Liver (tissue), 9 donors: Measurements from ENCODE around the gene ADM2. TPM values are rescaled to one million over a fixed set of nuclear protein-coding genes. Genes with fewer than 3 reads are reported as not detected.

Experiments
- DNase-seq: peaks from one replicate; pipeline ENCODE4 v3.0.0-alpha.2; 2017; ENCODE audit warnings: low spot score
- H3K27ac ChIP-seq, 2 donors: one replicate each; pipeline ENCODE4 v1.7.0; 2013; ENCODE audit warnings: inconsistent platforms in 2 of 2, low read length in 2 of 2, control low read depth in 1 of 2, low read depth in 1 of 2, mild to moderate bottlenecking in 1 of 2
- H3K27me3 ChIP-seq, 4 donors: one replicate each; pipeline versions ENCODE4 v1.6.1 to v1.7.0; 2013; ENCODE audit warnings: low read length in 3 of 4, inconsistent platforms in 1 of 4, mild to moderate bottlenecking in 1 of 4, moderate library complexity in 1 of 4; ENCODE audit not compliant: control insufficient read depth in 4 of 4, insufficient read depth in 4 of 4
- H3K36me3 ChIP-seq, 4 donors: one replicate each; pipeline versions ENCODE4 v1.6.1 to v1.7.0; 2013; ENCODE audit warnings: low read length in 3 of 4, mild to moderate bottlenecking in 3 of 4, low read depth in 1 of 4, moderate library complexity in 1 of 4; ENCODE audit not compliant: control insufficient read depth in 4 of 4, insufficient read depth in 3 of 4
- H3K4me1 ChIP-seq, 4 donors: one replicate each; pipeline versions ENCODE4 v1.6.1 to v1.7.0; 2013; ENCODE audit warnings: low read length in 3 of 4, mild to moderate bottlenecking in 3 of 4, moderate library complexity in 1 of 4; ENCODE audit not compliant: control insufficient read depth in 4 of 4, insufficient read depth in 4 of 4
- H3K4me3 ChIP-seq, 3 donors: one replicate each; pipeline versions ENCODE4 v1.6.1 to v1.7.0; 2013; ENCODE audit warnings: low read length in 3 of 3, control low read depth in 1 of 3, low read depth in 1 of 3, mild to moderate bottlenecking in 1 of 3
- H3K9ac ChIP-seq, 2 donors: one replicate each; pipeline ENCODE4 v1.7.0; 2013; ENCODE audit warnings: low read length in 2 of 2, mild to moderate bottlenecking in 2 of 2, moderate library complexity in 2 of 2, control low read depth in 1 of 2, low read depth in 1 of 2
- H3K9me3 ChIP-seq, 4 donors: one replicate each; pipeline versions ENCODE4 v1.6.1 to v1.7.0; 2013; ENCODE audit warnings: low read length in 3 of 4; ENCODE audit not compliant: control insufficient read depth in 4 of 4
- ATF3 ChIP-seq: IDR thresholded peaks from 2 replicates; pipeline ENCODE4 v1.6.1; 2016; ENCODE audit warnings: antibody characterized with exemption
- CTCF ChIP-seq: fragments of 150-350 bp; IDR thresholded peaks from 2 replicates; pipeline ENCODE4 v1.5.1; 2017; ENCODE audit warnings: improper control_type of control experiment, low read depth, low read length; ENCODE audit not compliant: missing input control
- FOXA1 ChIP-seq: IDR thresholded peaks from 2 replicates; pipeline ENCODE4 v1.6.1; 2016; ENCODE audit warnings: antibody characterized with exemption
- FOXA2 ChIP-seq: IDR thresholded peaks from 2 replicates; pipeline ENCODE4 v1.6.1; 2016; ENCODE audit warnings: antibody characterized with exemption
- GABPA ChIP-seq, 2 donors: IDR thresholded peaks in 1 of 2; conservative IDR thresholded peaks in 1 of 2; 2 replicates each; pipeline ENCODE4 v1.6.1; 2016; ENCODE audit warnings: antibody characterized with exemption in 2 of 2, mild to moderate bottlenecking in 1 of 2, moderate library complexity in 1 of 2
- HNF4A ChIP-seq, 2 donors: conservative IDR thresholded peaks; 2 replicates each; pipeline ENCODE4 v1.6.1; 2016; ENCODE audit warnings: antibody characterized with exemption in 2 of 2, mild to moderate bottlenecking in 2 of 2
- NR2F2 ChIP-seq: IDR thresholded peaks from 2 replicates; pipeline ENCODE4 v1.6.1; 2016; ENCODE audit warnings: antibody characterized with exemption
- RAD21 ChIP-seq, 2 donors: IDR thresholded peaks; 2 replicates each; pipeline ENCODE4 v1.6.1; 2016; ENCODE audit warnings: antibody characterized with exemption in 2 of 2, mild to moderate bottlenecking in 2 of 2
- RXRA ChIP-seq, 2 donors: IDR thresholded peaks; 2 replicates each; pipeline ENCODE4 v1.6.1; 2017 to 2018; ENCODE audit warnings: antibody characterized with exemption in 2 of 2, mild to moderate bottlenecking in 1 of 2
- TAF1 ChIP-seq: conservative IDR thresholded peaks from 2 replicates; pipeline ENCODE4 v1.6.1; 2016; ENCODE audit warnings: antibody characterized with exemption, mild to moderate bottlenecking
- YY1 ChIP-seq: IDR thresholded peaks from 2 replicates; pipeline ENCODE4 v1.6.1; 2016; ENCODE audit warnings: antibody characterized with exemption, mild to moderate bottlenecking
- ZBTB33 ChIP-seq: IDR thresholded peaks from 2 replicates; pipeline ENCODE4 v1.6.1; 2016; ENCODE audit warnings: antibody characterized with exemption
- WGBS: extraction: QIAGEN DNeasy Blood & Tissue Kit; methylation state at CpG from one replicate; pipeline ENCODE4 v1.1.7; 2013; 5-methylcytosine and 5-hydroxymethylcytosine counted together
- polyA plus RNA-seq, 2 donors: library from polyadenylated mRNA; stranded (reverse) in 1 of 2; unstranded in 1 of 2; fragments of 200-250 nt in 1 of 2; fragments of >200 nt in 1 of 2; fragmentation: Nextera tagmentation in 1 of 2; extraction: Ambion mirVana in 1 of 2; gene quantifications; one replicate each; pipeline versions ENCODE4 v1.2.1 to v1.2.3, GENCODE V29; 2013 to 2015
- total RNA-seq, 2 donors: library from RNA; depleted of rRNA; stranded (reverse); fragments of >200 nt; gene quantifications; one replicate each; pipeline ENCODE4 v1.2.3, GENCODE V29; 2014
- donor health status: healthy.
- donor health status: healthy.
- donor health status: healthy.
- donor health status: healthy.
- donor health status: healthy.

Gene ADM2
- total and polyA plus RNA-seq, 4 donors: 0.79 to 2.8 (median 1.3) TPM

GRCh38 chr22:50520826-50521453 is 39.6 kb downstream of the ADM2 start:
- Histone ChIP-seq H3K27me3 (no peaks in the 10 kb centered on the region), H3K36me3 (peaks cover 11 to 56% (median 19%) of the 10 kb centered on the region in 4 donors), H3K4me1 (peaks cover 6 to 26% (median 14%) of the 10 kb centered on the region in 4 donors), H3K9ac (no peak overlapping the region), H3K4me3 (no peak overlapping the region), H3K9me3 (no peaks in the 10 kb centered on the region), H3K27ac (no peak overlapping the region)
- DNase-seq: no peak
- WGBS: 97% methylated on average over 13 of the region's 13 CpGs
- no peak for TF ChIP-seq GABPA (IDR thresholded peaks at IDR 0.05 in 1 of 2, conservative IDR thresholded peaks at IDR 0.05 in 1 of 2)
- TF ChIP-seq TAF1: no peak
- no peak for TF ChIP-seq CTCF
- TF ChIP-seq RXRA (IDR thresholded peaks at IDR 0.05): no peak
- no peak for TF ChIP-seq ATF3
- TF ChIP-seq FOXA2: no peak
- TF ChIP-seq HNF4A (conservative IDR thresholded peaks at IDR 0.05): no peak

GRCh38 chr22:50521710-50522109 is 40.4 kb downstream of the ADM2 start:
- 96% methylated on average over 10 of the region's 10 CpGs for WGBS
- Histone ChIP-seq H3K36me3 (peaks cover 9 to 54% (median 19%) of the 10 kb centered on the region in 4 donors), H3K27ac (no peak overlapping the region), H3K27me3 (no peaks in the 10 kb centered on the region), H3K4me1 (peaks cover 9 to 30% (median 18%) of the 10 kb centered on the region in 4 donors), H3K9me3 (no peaks in the 10 kb centered on the region), H3K4me3 (no peak overlapping the region), H3K9ac (no peak overlapping the region)
- TF ChIP-seq ZBTB33: no peak
- TF ChIP-seq YY1: no peak
- TF ChIP-seq FOXA1: no peak
- TF ChIP-seq RAD21 (IDR thresholded peaks at IDR 0.05): no peak
- no peak for TF ChIP-seq NR2F2
- no peak for TF ChIP-seq TAF1
- TF ChIP-seq RXRA (IDR thresholded peaks at IDR 0.05): no peak
- TF ChIP-seq CTCF: no peak
- TF ChIP-seq HNF4A (conservative IDR thresholded peaks at IDR 0.05): no peak
- no peak for TF ChIP-seq ATF3
- no peak for DNase-seq
